ENCODE results near the gene WWTR1.

- TF ChIP-seq SREBF2 (IDR thresholded peaks at IDR 0.05) (no peak), RNF2 (IDR thresholded peaks at IDR 0.05; ENCODE audit: borderline replicate concordance, low read depth) (no peak), CTCF (IDR thresholded peaks at IDR 0.05) (no peak), EP300 (IDR thresholded peaks at IDR 0.05) (no peak), RAD21 (conservative IDR thresholded peaks at IDR 0.05 in 1 of 2, IDR thresholded peaks at IDR 0.05 in 1 of 2) (no peak), POLR2A (IDR thresholded peaks at IDR 0.05; ENCODE audit: low read length) (no peak), RCOR1 (IDR thresholded peaks at IDR 0.05; ENCODE audit: low read depth, low read length) (no peak), CEBPB (IDR thresholded peaks at IDR 0.05) (no peak), TP53 (CRISPR knock-in tag; IDR thresholded peaks at IDR 0.05) (no peak), EHMT2 (IDR thresholded peaks at IDR 0.05; ENCODE audit: low read depth) (no peak), MAFK (IDR thresholded peaks at IDR 0.05; ENCODE audit: partially characterized antibody) (no peak)
Observed at GRCh38 chr3:149585401-149585726, 72.5 kb downstream of the WWTR1 start.
